GM12892 (cell line): ENCODE results near the gene ASB10.

Experiments
- POLR2A ChIP-seq: IDR thresholded peaks from 2 replicates; pipeline ENCODE4 v1.6.1; 2011; ENCODE audit warnings: low read depth, low read length, control low read depth
- POLR2AphosphoS5 ChIP-seq: IDR thresholded peaks from 2 replicates; pipeline ENCODE4 v1.6.1; 2011; ENCODE audit warnings: low read depth, low read length, control low read depth
- TAF1 ChIP-seq: IDR thresholded peaks from 2 replicates; pipeline ENCODE4 v1.6.1; 2011; ENCODE audit warnings: low read depth, mild to moderate bottlenecking, control low read depth, low read length, borderline replicate concordance

DNA sequence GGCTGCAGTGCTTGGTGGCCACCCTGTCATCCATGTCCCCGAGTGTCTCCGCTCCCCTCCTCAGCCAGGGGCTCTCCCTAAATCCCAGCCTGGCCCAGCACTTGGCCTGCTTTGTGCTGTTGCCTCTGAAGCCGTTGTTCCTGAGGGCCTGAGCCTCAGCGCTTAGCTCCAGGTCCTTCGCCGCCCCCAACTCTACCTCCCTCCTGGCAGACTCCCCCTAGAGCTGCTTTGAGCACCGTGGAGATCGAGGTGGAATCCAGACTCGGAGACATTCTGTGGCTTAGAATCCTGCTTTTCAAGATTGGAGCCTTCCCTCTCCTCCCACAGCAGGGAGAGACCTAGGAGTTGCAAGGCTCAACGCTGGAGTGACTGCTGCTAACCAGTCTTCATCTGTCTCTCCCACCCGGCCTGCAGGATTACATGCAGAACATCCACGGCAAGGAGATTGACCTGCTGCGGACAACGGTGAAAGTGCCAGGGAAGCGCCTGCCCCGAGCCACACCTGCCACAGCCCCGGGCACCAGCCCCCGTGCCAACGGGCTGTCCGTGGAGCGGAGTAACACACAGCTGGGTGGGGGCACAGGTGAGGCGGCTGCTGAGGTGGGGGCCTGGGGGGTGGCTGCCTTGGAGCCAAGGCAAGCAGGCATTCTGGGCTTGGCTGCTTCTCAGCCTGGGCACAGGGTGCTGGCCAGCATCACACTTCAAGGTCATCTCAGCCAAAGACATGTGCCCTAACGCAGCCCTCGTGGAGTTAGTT lies 52.9 kb downstream of the ASB10 start:
- no peak for TF ChIP-seq POLR2A
- no peak for TF ChIP-seq POLR2AphosphoS5
- no peak for TF ChIP-seq TAF1
